GM19099 (cell line): ENCODE data around the gene FIGN.

ENCODE experiments used
- POLR2A ChIP-seq: IDR thresholded peaks from 3 replicates; pipeline ENCODE4 v1.6.1; 2011; ENCODE audit warnings: low read depth; ENCODE audit not compliant: insufficient read length; ENCODE audit errors: extremely low read depth

The FIGN gene

DNA sequence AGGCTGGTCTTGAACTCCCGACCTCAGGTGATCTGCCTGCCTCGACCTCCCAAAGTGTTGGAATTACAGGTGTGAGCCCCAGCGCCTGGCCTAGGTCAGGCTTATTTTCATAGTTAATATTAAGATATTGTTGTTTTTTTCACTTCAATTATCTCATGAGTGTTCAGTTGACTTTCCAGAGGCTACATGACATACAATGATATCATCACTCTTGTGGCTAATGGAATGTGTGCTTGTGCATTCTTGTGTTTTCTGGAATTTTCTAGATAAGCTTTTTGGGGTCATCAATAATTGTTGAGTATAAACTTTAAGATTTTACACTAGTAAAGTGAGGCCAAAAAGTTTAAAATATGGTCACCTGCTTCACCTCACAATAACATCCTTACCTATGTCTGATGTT, 180.9 kb downstream of the FIGN start:
- no peak for TF ChIP-seq POLR2A

DNA sequence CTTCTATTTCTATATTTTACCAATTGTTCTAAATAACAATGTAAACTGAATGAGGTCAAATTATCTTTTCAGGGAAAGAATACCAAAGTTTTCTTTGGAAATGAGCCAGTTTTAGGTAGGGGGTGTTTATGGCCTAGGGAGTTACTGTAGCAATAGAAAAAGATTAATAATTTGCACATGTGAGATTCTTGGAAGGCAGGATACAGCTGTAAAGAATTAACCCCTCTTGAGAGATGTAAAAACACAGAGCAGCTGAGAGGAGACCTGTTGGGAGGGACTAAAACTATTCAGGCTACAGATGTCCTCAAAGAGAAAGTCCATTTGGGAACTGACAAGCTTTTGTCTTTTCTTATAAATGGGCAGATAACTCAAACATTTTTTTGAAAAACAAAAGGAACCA, 182.2 kb downstream of the FIGN start:
- TF ChIP-seq POLR2A = no peak

DNA sequence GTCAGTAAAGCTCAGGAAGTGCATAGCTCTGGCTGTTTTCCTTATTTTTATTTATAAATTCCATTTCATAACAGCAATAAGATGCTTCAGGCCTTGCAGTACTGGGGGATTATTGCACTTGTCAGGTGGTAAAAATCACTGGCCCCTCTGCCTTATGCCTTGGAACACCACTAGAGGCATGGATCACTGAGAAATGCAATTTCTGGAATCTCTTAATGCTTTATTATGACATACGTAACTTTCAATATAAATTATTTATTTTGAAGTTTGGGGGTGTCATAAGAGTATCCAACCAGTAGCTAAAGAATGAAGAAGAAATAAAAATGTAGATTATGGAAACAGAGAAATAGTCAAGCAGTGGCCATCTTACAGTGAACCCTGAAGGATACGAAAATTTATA, 183.1 kb downstream of the FIGN start:
- TF ChIP-seq POLR2A = no peak

DNA sequence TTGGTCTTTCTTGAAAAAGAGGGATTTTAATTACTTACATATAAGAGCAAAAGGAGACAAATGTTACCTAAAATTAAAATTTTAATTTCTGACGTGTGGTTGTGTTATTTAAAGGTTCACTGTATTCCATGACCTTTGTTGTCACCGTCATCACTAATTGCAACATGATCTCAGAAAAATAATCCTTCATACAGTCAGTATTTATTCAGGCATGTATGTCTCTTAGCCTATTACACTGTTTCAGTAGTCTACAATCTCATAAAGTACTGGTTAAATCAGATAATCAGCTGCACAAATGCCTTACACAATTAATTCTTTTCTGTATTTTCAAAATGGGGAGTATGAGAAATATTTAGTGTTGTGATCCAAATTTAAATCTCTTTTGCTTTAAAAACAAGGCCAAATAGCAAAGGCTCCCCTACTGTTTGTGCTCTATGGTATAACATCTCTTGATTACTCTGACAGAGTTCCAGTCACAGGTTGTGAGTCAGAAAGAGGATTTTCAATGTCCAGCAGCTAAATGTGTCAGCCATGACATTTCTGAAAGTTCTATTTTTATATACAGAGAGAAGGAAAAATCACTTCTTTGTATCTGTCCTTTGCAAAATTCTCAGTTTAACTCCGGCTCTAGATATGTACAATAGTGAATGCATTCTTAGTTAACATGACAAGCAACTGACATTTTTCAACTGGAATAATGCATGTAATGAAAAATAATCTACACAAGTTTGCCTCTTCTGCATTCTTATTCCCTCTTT, 184.0 kb downstream of the FIGN start:
- TF ChIP-seq POLR2A = no peak

DNA sequence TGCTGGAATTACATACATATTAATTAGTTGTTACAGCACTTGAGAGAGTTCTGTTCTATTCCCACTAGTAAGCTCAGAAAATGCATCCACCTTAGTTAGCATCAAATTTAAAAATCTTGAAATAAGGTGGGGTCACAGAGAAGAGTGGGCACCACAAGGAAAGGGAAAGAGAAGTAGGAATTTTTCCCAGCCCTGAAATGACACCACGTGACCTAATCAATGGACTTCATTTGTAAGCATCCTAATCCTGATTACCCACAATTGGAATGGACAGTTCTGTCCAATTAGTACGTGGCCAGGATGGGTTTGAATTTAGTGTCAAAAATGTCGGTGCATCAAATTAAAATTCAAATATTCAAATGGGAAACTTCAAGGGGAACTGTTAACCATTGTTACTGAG, 186.8 kb downstream of the FIGN start:
- no peak for TF ChIP-seq POLR2A
